KMS-11 (cell line): ENCODE measurements around the gene TC2N.
"Not testable (repeated sequence)": the region's sequence is repeated elsewhere in the genome, so short reads cannot be mapped to it uniquely, and the experiment has no call there.

Source experiments
- H2AFZ ChIP-seq: fragments of 200-600 bp; sonication (generic); 2 replicates; pipeline ENCODE4 v1.6.1; 2016; ENCODE audit warnings: antibody characterized with exemption, mixed run types, low read depth
- H3K27ac ChIP-seq: fragments of 200-600 bp; sonication (generic); 2 replicates; pipeline ENCODE4 v1.6.1; 2016; ENCODE audit warnings: mild to moderate bottlenecking, mixed run types
- H3K27me3 ChIP-seq: fragments of 200-600 bp; sonication (generic); 2 replicates; pipeline ENCODE4 v1.6.1; 2017; ENCODE audit warnings: mild to moderate bottlenecking, low read depth, mixed run types, moderate library complexity; ENCODE audit not compliant: insufficient read depth
- H3K36me3 ChIP-seq: fragments of 200-600 bp; sonication (generic); 2 replicates; pipeline ENCODE4 v1.6.1; 2017; ENCODE audit warnings: mild to moderate bottlenecking, mixed run types; ENCODE audit not compliant: insufficient read depth
- H3K4me1 ChIP-seq: fragments of 200-600 bp; sonication (generic); 2 replicates; pipeline ENCODE4 v1.6.1; 2016; ENCODE audit warnings: mild to moderate bottlenecking, low read depth, mixed run types; ENCODE audit not compliant: poor library complexity, severe bottlenecking
- H3K4me2 ChIP-seq: fragments of 200-600 bp; sonication (generic); 2 replicates; pipeline ENCODE4 v1.7.0; 2016; ENCODE audit warnings: mild to moderate bottlenecking, mixed run types
- H3K4me3 ChIP-seq: fragments of 200-600 bp; sonication (generic); IDR thresholded peaks from 2 replicates; pipeline ENCODE4 v1.6.1; 2017; ENCODE audit warnings: low read depth, low read length, mixed read lengths; ENCODE audit not compliant: insufficient read depth
- H3K79me2 ChIP-seq: fragments of 200-600 bp; sonication (generic); 2 replicates; pipeline ENCODE4 v1.6.1; 2016; ENCODE audit warnings: low read depth, mixed run types; ENCODE audit not compliant: insufficient read depth
- H3K9ac ChIP-seq: fragments of 200-600 bp; sonication (generic); 2 replicates; pipeline ENCODE4 v1.6.1; 2016; ENCODE audit warnings: mild to moderate bottlenecking, mixed run types
- H4K20me1 ChIP-seq: fragments of 200-600 bp; sonication (generic); 2 replicates; pipeline ENCODE4 v1.6.1; 2016; ENCODE audit warnings: mild to moderate bottlenecking, mixed run types; ENCODE audit not compliant: insufficient read depth
- TF ChIP-seq, protein P1 (sequence below): fragments of 200-600 bp; sonication (generic); conservative IDR thresholded peaks from 2 replicates; pipeline ENCODE4 v1.6.1; 2017; ENCODE audit warnings: low read depth, mild to moderate bottlenecking, antibody characterized with exemption, low read length, moderate library complexity, mixed read lengths

The TC2N gene

GRCh38 chr14:91851563-91851962 lies 15.8 kb downstream of the TC2N start:
- Histone ChIP-seq H2AFZ (no peak overlapping the region), H3K36me3 (no peaks in the 10 kb centered on the region), H4K20me1 (no peaks in the 10 kb centered on the region), H3K4me3 (no peak overlapping the region), H3K79me2 (no peaks in the 10 kb centered on the region), H3K27ac (no peak overlapping the region), H3K4me1 (no peaks in the 10 kb centered on the region), H3K27me3 (no peaks in the 10 kb centered on the region), H3K9ac (no peak overlapping the region), H3K4me2 (no peak overlapping the region)
- TF ChIP-seq, protein P1, sequence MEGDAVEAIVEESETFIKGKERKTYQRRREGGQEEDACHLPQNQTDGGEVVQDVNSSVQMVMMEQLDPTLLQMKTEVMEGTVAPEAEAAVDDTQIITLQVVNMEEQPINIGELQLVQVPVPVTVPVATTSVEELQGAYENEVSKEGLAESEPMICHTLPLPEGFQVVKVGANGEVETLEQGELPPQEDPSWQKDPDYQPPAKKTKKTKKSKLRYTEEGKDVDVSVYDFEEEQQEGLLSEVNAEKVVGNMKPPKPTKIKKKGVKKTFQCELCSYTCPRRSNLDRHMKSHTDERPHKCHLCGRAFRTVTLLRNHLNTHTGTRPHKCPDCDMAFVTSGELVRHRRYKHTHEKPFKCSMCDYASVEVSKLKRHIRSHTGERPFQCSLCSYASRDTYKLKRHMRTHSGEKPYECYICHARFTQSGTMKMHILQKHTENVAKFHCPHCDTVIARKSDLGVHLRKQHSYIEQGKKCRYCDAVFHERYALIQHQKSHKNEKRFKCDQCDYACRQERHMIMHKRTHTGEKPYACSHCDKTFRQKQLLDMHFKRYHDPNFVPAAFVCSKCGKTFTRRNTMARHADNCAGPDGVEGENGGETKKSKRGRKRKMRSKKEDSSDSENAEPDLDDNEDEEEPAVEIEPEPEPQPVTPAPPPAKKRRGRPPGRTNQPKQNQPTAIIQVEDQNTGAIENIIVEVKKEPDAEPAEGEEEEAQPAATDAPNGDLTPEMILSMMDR, result no peak

GRCh38 chr14:91848504-91849001 lies 18.8 kb downstream of the TC2N start:
- Histone ChIP-seq H3K36me3 (no peaks in the 10 kb centered on the region), H4K20me1 (no peaks in the 10 kb centered on the region), H3K27me3 (no peaks in the 10 kb centered on the region), H3K27ac (no peak overlapping the region), H3K79me2 (no peaks in the 10 kb centered on the region), H3K4me2 (no peak overlapping the region), H3K4me3 (no peak overlapping the region), H3K4me1 (no peaks in the 10 kb centered on the region), H3K9ac (no peak overlapping the region), H2AFZ (no peak overlapping the region)
- TF ChIP-seq, protein P1, result no peak

GRCh38 chr14:91847693-91848092 lies 19.6 kb downstream of the TC2N start:
- H3K4me3 ChIP-seq, result no peak overlapping the region
- no peaks in the 10 kb centered on the region for H3K36me3 ChIP-seq
- no peak overlapping the region for H3K9ac ChIP-seq
- no peak overlapping the region for H2AFZ ChIP-seq
- H3K4me1 ChIP-seq, result no peaks in the 10 kb centered on the region
- no peaks in the 10 kb centered on the region for H4K20me1 ChIP-seq
- H3K27ac ChIP-seq, result no peak overlapping the region
- TF ChIP-seq, protein P1, result no peak
- H3K79me2 ChIP-seq, result no peaks in the 10 kb centered on the region
- no peaks in the 10 kb centered on the region for H3K27me3 ChIP-seq
- H3K4me2 ChIP-seq, result no peak overlapping the region

DNA sequence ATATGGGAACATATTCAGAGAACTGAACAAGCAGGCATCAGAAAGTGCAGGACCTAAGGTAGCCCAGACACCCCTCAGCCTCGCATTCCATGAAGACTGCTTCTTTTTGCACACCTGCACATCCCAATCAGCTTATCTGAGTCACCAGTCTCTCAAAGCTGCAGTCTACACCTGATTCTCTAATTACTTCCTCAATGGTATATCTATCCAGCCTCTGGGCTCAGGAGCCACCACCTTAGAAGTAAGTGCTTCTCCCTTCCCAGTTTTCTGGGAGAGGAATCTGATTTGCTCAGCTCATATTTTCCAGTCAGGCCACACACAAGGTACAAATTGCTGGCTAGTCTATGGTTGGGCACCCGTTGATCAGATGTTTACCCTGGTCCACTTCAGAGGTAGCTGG lies 21.7 kb downstream of the TC2N start:
- Histone ChIP-seq H3K27me3 (no peaks in the 10 kb centered on the region), H3K9ac (no peak overlapping the region), H3K4me3 (no peak overlapping the region), H4K20me1 (no peaks in the 10 kb centered on the region), H3K4me2 (no peak overlapping the region), H3K27ac (no peak overlapping the region), H3K36me3 (no peaks in the 10 kb centered on the region), H2AFZ (no peak overlapping the region), H3K4me1 (no peaks in the 10 kb centered on the region), H3K79me2 (no peaks in the 10 kb centered on the region)
- TF ChIP-seq, protein P1, result no peak

DNA sequence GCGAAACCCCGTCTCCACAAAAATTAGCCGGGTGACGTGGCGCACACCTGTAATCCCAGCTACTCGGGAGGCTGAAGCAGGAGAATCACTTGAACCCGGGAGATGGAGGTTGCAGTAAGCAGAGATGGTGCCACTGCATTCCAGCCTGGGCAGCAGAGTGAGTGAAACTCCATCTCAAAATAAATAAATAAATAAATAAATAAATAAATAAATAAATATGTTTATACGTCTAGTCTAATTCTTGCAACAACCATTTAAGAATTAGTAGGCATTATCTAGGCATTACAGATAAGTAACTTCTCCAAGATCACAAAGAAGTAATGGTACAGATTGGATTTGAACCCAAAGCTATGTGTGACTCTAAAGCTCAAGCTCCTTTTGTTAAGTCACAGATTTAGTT lies 22.3 kb downstream of the TC2N start:
- not testable (repeated sequence) for H2AFZ ChIP-seq, H3K27ac ChIP-seq, H4K20me1 ChIP-seq, H3K36me3 ChIP-seq, H3K4me2 ChIP-seq, H3K4me1 ChIP-seq, H3K27me3 ChIP-seq, H3K4me3 ChIP-seq, H3K9ac ChIP-seq, H3K79me2 ChIP-seq
